ENCODE measurements around the gene ANKRD36C.

DNA sequence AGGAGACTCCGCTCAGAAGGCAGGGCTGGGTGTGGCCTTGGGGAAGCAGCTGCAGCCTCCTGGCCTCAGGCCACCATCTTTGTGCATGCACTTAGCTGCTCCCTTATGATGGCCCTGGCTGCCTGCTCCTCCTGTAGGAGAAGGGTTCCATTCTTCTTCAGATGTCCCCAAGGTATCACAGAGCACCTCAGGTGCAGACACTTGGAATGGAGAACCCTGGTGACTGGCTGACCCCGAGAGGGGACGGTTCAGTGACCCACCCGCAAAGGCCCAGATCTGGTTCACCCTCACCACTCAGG lies 33.5 kb upstream of the ANKRD36C start:
- TF ChIP-seq, protein P1, sequence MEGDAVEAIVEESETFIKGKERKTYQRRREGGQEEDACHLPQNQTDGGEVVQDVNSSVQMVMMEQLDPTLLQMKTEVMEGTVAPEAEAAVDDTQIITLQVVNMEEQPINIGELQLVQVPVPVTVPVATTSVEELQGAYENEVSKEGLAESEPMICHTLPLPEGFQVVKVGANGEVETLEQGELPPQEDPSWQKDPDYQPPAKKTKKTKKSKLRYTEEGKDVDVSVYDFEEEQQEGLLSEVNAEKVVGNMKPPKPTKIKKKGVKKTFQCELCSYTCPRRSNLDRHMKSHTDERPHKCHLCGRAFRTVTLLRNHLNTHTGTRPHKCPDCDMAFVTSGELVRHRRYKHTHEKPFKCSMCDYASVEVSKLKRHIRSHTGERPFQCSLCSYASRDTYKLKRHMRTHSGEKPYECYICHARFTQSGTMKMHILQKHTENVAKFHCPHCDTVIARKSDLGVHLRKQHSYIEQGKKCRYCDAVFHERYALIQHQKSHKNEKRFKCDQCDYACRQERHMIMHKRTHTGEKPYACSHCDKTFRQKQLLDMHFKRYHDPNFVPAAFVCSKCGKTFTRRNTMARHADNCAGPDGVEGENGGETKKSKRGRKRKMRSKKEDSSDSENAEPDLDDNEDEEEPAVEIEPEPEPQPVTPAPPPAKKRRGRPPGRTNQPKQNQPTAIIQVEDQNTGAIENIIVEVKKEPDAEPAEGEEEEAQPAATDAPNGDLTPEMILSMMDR (IDR thresholded peaks at IDR 0.05), result no peak
- TF ChIP-seq EP300 (IDR thresholded peaks at IDR 0.05) (no peak), POLR2AphosphoS5 (IDR thresholded peaks at IDR 0.05) (no peak), POLR2A (IDR thresholded peaks at IDR 0.05) (no peak)

All from suprapubic skin (tissue), 4 donors.